Measurements from ENCODE around the gene GRIN2C.

The GRIN2C gene

DNA sequence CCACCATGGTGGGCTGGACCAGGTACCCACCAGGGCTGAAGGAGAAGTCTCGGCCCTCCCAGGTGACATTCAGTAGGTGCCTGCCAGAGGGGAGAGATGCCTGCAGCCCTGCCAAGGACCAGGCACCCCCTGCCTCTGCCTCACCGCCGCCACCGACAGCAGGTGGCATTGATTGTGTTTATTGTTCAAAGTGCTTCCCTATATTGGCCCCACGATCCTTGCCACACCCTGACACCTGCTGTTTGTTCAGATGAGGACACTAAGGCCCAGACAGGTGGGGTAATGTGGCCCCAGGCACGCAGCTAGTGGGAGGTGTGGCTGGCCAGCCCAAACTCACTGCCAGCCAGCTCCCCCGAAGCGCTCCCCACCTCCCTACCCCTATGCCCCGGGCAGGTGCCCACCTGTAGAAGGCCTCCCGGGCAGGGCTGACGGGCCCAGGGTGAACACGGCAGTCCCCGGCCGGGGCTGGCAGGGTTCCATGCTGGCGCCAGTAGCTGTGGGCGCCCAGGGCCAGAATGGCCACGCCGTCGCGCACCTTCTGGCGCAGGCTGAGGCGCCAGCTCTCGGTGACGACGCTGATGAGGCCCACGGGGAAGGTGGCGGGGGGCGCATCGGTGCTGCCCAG is 8.0 kb downstream of the GRIN2C start:
- no peak overlapping the region for H3K9ac ChIP-seq (ENCODE audit: low read length)
- no peaks in the 10 kb centered on the region for H3K9me2 ChIP-seq (replicated peaks; ENCODE audit: insufficient read depth, low read length)
- H3K79me2 ChIP-seq (ENCODE audit: insufficient read depth, low read length) = no peaks in the 10 kb centered on the region
- H2AFZ ChIP-seq (ENCODE audit: low read depth, low read length, severe bottlenecking) = no peak overlapping the region
- H3F3A ChIP-seq (ENCODE audit: insufficient read depth) = no peaks in the 10 kb centered on the region
- no peaks in the 10 kb centered on the region for H4K20me1 ChIP-seq (ENCODE audit: low read depth, low read length)
- H3K36me3 ChIP-seq (ENCODE audit: low read length) = no peaks in the 10 kb centered on the region
- no peak overlapping the region for H3K27ac ChIP-seq (ENCODE audit: low read depth, low read length)
- no peak overlapping the region for H3K4me2 ChIP-seq (ENCODE audit: low read depth, low read length, poor library complexity, severe bottlenecking)
- no peaks in the 10 kb centered on the region for H3K9me3 ChIP-seq (ENCODE audit: insufficient read depth, low read length)
- no peak for TF ChIP-seq EZH2phosphoT487 (conservative IDR thresholded peaks at IDR 0.05; ENCODE audit: low read length)
- TF ChIP-seq, protein P1, sequence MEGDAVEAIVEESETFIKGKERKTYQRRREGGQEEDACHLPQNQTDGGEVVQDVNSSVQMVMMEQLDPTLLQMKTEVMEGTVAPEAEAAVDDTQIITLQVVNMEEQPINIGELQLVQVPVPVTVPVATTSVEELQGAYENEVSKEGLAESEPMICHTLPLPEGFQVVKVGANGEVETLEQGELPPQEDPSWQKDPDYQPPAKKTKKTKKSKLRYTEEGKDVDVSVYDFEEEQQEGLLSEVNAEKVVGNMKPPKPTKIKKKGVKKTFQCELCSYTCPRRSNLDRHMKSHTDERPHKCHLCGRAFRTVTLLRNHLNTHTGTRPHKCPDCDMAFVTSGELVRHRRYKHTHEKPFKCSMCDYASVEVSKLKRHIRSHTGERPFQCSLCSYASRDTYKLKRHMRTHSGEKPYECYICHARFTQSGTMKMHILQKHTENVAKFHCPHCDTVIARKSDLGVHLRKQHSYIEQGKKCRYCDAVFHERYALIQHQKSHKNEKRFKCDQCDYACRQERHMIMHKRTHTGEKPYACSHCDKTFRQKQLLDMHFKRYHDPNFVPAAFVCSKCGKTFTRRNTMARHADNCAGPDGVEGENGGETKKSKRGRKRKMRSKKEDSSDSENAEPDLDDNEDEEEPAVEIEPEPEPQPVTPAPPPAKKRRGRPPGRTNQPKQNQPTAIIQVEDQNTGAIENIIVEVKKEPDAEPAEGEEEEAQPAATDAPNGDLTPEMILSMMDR (IDR thresholded peaks at IDR 0.05; ENCODE audit: insufficient read depth, low read length, poor library complexity, severe bottlenecking) = no peak
- no peaks in the 10 kb centered on the region for H3K27me3 ChIP-seq (ENCODE audit: low read length)
- H3K4me3 ChIP-seq (ENCODE audit: insufficient read depth, low read length, poor library complexity, severe bottlenecking) = no peak overlapping the region

DNA sequence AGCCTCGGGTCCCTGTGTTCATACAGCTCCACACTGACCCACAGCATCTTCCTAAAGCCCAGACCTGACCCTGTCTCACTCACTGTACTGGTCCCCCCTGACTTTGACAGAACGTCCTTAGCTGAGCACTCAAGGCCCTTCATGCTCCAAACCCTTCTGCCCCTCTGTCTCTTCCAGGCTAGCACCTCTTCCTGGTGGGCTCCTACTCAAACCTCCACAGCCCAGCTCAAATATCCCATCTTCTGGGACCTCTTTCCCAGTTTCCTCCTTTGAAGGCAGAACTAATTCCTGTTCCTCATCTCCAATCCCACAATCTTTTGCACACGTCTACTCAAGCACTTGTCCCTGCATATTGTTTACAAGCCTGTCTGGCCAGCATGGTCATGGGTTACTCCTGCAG is 8.8 kb downstream of the GRIN2C start:
- Histone ChIP-seq H3K9me2 (replicated peaks; ENCODE audit: insufficient read depth, low read length) (no peaks in the 10 kb centered on the region), H3K79me2 (ENCODE audit: insufficient read depth, low read length) (no peaks in the 10 kb centered on the region), H3K27ac (ENCODE audit: low read depth, low read length) (no peak overlapping the region), H3F3A (ENCODE audit: insufficient read depth) (no peaks in the 10 kb centered on the region), H3K4me3 (ENCODE audit: insufficient read depth, low read length, poor library complexity, severe bottlenecking) (no peak overlapping the region), H3K4me2 (ENCODE audit: low read depth, low read length, poor library complexity, severe bottlenecking) (no peak overlapping the region), H4K20me1 (ENCODE audit: low read depth, low read length) (no peaks in the 10 kb centered on the region), H3K36me3 (ENCODE audit: low read length) (no peaks in the 10 kb centered on the region), H3K9me3 (ENCODE audit: insufficient read depth, low read length) (no peaks in the 10 kb centered on the region), H3K27me3 (ENCODE audit: low read length) (no peaks in the 10 kb centered on the region), H3K9ac (ENCODE audit: low read length) (no peak overlapping the region), H2AFZ (ENCODE audit: low read depth, low read length, severe bottlenecking) (no peak overlapping the region)
- TF ChIP-seq, protein P1 (IDR thresholded peaks at IDR 0.05; ENCODE audit: insufficient read depth, low read length, poor library complexity, severe bottlenecking) = no peak
- TF ChIP-seq EZH2phosphoT487 (conservative IDR thresholded peaks at IDR 0.05; ENCODE audit: low read length) = no peak

DNA sequence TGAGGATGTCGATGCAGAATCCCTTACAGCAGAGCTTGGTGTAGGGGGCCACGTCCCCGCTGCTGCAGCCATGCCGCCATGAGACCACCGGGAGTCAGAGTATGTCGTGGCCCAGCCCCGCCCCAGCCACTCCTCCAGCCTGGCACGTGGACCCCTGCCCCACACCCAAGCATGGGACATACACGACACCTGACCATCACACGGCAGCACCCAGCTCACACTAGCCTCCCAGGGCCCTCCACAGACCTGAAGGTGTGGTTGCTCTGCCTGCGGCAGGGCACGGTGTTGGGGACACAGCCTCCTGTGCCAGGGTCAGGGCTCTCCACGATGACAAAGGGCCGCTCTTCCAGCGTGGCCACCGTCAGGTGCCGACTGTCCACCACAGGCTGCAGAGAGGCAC is 9.4 kb downstream of the GRIN2C start:
- no peaks in the 10 kb centered on the region for H4K20me1 ChIP-seq (ENCODE audit: low read depth, low read length)
- H3K4me3 ChIP-seq (ENCODE audit: insufficient read depth, low read length, poor library complexity, severe bottlenecking) = no peak overlapping the region
- H3K27ac ChIP-seq (ENCODE audit: low read depth, low read length) = no peak overlapping the region
- H2AFZ ChIP-seq (ENCODE audit: low read depth, low read length, severe bottlenecking) = no peak overlapping the region
- no peaks in the 10 kb centered on the region for H3K79me2 ChIP-seq (ENCODE audit: insufficient read depth, low read length)
- H3K4me2 ChIP-seq (ENCODE audit: low read depth, low read length, poor library complexity, severe bottlenecking) = no peak overlapping the region
- no peaks in the 10 kb centered on the region for H3K9me2 ChIP-seq (replicated peaks; ENCODE audit: insufficient read depth, low read length)
- no peaks in the 10 kb centered on the region for H3K36me3 ChIP-seq (ENCODE audit: low read length)
- H3K27me3 ChIP-seq (ENCODE audit: low read length) = no peaks in the 10 kb centered on the region
- no peaks in the 10 kb centered on the region for H3F3A ChIP-seq (ENCODE audit: insufficient read depth)
- H3K9me3 ChIP-seq (ENCODE audit: insufficient read depth, low read length) = no peaks in the 10 kb centered on the region
- H3K9ac ChIP-seq (ENCODE audit: low read length) = no peak overlapping the region
- no peak for TF ChIP-seq EZH2phosphoT487 (conservative IDR thresholded peaks at IDR 0.05; ENCODE audit: low read length)
- TF ChIP-seq, protein P1 (IDR thresholded peaks at IDR 0.05; ENCODE audit: insufficient read depth, low read length, poor library complexity, severe bottlenecking) = no peak

All from SU-DHL-6 (cell line).